ENCODE measurements around the gene PLSCR1. TPM values are rescaled to one million over a fixed set of nuclear protein-coding genes. Genes with fewer than 3 reads are reported as not detected.

PLSCR1 gene
- total RNA-seq, 1 experiment from 2014 or later = 52.7 TPM

DNA sequence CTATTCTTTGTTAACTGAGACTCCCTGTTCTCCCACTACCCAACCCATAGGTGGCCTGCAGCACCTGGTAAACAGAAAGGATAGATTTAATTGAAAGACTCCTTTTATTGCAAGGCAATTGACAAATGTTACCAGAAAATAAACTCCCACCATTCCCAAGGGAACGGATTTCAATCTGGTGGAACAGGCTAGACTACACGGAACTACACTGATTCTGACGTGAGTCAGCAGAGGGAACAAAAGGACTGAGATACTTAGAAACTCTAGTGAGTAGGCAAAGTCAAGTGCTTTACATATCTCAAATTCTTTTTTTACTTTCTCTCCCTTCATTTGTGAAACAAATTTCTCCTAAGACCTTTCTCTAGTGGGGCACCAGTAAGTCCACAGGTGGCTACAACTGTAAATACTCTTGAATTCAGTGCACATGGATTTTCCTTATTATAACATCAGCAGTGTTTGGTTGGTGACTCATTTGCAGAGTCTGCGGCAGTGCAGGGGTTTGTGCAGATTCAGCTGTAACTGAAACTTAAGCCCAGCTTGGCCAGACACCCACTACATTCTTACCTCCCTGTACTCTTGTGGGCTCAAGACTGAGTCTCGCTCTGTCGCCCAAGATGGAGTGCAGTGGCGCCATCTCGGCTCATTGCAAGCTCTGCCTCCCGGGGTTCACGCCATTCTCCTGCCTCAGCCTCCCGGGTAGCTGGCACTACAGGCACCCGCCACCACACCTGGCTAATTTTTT lies 40.8 kb downstream of the PLSCR1 start:
- POLR2A ChIA-PET = no interaction called here

DNA sequence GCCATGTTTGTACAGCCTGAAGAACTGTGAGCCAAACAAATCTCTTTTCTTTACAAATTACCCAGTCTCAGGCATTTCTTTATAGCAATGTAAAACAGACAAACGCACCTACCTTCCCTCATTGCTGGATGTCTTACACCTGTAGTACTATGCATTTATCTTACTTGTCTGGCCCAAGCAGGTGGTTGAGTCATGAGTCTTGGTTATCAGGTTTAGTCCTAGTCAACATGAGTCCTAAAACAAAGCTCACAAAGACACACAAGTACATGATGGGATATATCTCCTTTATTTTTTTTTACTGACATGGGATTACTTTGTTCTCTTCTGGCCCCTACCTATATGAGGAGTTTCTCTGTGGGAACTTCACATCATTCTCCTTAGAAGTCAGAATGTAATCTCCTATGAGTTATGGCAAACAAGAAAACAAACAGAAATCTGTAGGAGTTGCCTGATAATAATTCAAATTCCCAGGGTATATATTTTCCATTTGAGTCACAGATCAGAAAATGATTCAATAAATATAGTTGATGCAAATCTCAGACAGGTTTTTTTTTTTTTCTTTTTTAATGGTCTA lies 41.4 kb downstream of the PLSCR1 start:
- in situ Hi-C loops (cut with HindIII; ENCODE audit: low pct_unique_long_range_greater_than_20kb, low sequenced_read_pairs) (no loop called here), intact Hi-C loops (cut with micrococcal nuclease; ENCODE audit: unreplicated experiment) (no loop called here)
- DNase-seq (ENCODE audit: low read depth, low spot score) (no peak), ATAC-seq (peak; percentile 24)
- peak overlapping the region; percentile 37; the same call in 1 of the 2 replicates for H3K27ac ChIP-seq (ENCODE audit: low read length)
- TF ChIP-seq, protein P1, sequence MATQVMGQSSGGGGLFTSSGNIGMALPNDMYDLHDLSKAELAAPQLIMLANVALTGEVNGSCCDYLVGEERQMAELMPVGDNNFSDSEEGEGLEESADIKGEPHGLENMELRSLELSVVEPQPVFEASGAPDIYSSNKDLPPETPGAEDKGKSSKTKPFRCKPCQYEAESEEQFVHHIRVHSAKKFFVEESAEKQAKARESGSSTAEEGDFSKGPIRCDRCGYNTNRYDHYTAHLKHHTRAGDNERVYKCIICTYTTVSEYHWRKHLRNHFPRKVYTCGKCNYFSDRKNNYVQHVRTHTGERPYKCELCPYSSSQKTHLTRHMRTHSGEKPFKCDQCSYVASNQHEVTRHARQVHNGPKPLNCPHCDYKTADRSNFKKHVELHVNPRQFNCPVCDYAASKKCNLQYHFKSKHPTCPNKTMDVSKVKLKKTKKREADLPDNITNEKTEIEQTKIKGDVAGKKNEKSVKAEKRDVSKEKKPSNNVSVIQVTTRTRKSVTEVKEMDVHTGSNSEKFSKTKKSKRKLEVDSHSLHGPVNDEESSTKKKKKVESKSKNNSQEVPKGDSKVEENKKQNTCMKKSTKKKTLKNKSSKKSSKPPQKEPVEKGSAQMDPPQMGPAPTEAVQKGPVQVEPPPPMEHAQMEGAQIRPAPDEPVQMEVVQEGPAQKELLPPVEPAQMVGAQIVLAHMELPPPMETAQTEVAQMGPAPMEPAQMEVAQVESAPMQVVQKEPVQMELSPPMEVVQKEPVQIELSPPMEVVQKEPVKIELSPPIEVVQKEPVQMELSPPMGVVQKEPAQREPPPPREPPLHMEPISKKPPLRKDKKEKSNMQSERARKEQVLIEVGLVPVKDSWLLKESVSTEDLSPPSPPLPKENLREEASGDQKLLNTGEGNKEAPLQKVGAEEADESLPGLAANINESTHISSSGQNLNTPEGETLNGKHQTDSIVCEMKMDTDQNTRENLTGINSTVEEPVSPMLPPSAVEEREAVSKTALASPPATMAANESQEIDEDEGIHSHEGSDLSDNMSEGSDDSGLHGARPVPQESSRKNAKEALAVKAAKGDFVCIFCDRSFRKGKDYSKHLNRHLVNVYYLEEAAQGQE (IDR thresholded peaks at IDR 0.05; ENCODE audit: insufficient read depth in 1 of 2, low read depth in 2 of 2, low read length in 1 of 2) = no peak
- TF ChIP-seq TCF7L2 (IDR thresholded peaks at IDR 0.05; ENCODE audit: low read depth, low read length) (no peak), SIN3A (IDR thresholded peaks at IDR 0.05; ENCODE audit: borderline replicate concordance, insufficient read depth, low read depth, low read length) (no peak), POLR2AphosphoS5 (IDR thresholded peaks at IDR 0.05; ENCODE audit: low read depth, low read length) (no peak)
- TF ChIP-seq, protein P2, sequence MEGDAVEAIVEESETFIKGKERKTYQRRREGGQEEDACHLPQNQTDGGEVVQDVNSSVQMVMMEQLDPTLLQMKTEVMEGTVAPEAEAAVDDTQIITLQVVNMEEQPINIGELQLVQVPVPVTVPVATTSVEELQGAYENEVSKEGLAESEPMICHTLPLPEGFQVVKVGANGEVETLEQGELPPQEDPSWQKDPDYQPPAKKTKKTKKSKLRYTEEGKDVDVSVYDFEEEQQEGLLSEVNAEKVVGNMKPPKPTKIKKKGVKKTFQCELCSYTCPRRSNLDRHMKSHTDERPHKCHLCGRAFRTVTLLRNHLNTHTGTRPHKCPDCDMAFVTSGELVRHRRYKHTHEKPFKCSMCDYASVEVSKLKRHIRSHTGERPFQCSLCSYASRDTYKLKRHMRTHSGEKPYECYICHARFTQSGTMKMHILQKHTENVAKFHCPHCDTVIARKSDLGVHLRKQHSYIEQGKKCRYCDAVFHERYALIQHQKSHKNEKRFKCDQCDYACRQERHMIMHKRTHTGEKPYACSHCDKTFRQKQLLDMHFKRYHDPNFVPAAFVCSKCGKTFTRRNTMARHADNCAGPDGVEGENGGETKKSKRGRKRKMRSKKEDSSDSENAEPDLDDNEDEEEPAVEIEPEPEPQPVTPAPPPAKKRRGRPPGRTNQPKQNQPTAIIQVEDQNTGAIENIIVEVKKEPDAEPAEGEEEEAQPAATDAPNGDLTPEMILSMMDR (IDR thresholded peaks at IDR 0.05) = no peak
- CTCF ChIA-PET = no interaction called here
- H3K4me3 ChIP-seq (ENCODE audit: low read depth in 2 of 2, low read length in 2 of 2) = no peak overlapping the region
- H3K27me3 ChIP-seq (ENCODE audit: control insufficient read depth, insufficient read depth, low read length) = no peaks in the 10 kb centered on the region
- no TSS peak for BruUV-seq (replicated peaks)
- H3K9me3 ChIP-seq (ENCODE audit: control insufficient read depth, insufficient read depth, low read depth, low read length) = no peaks in the 10 kb centered on the region
- H3K4me1 ChIP-seq (ENCODE audit: control insufficient read depth, insufficient read depth, low read length) = peaks cover 7% of the 10 kb centered on the region; the same call in 1 of the 2 replicates
- no peaks in the 10 kb centered on the region for H3K36me3 ChIP-seq (ENCODE audit: control insufficient read depth, insufficient read depth, low read length)
- POLR2A ChIA-PET = no interaction called here

More for the DNA sequence above, 40.8 kb downstream of the PLSCR1 start:
- peak; percentile 38 for DNase-seq (ENCODE audit: low read depth, low spot score)
- no TSS peak for BruUV-seq (replicated peaks)
- TF ChIP-seq TCF7L2 (IDR thresholded peaks at IDR 0.05; ENCODE audit: low read depth, low read length) = no peak
- TF ChIP-seq, protein P1 (IDR thresholded peaks at IDR 0.05; ENCODE audit: insufficient read depth in 1 of 2, low read depth in 2 of 2, low read length in 1 of 2) = no peak
- no peak for TF ChIP-seq SIN3A (IDR thresholded peaks at IDR 0.05; ENCODE audit: borderline replicate concordance, insufficient read depth, low read depth, low read length)
- TF ChIP-seq, protein P2 (IDR thresholded peaks at IDR 0.05) = peak; percentile 14; the same call in 1 of the 2 replicates
- TF ChIP-seq POLR2AphosphoS5 (IDR thresholded peaks at IDR 0.05; ENCODE audit: low read depth, low read length) = no peak
- peak; percentile 89 for ATAC-seq
- CTCF ChIA-PET = no interaction called here
- no peaks in the 10 kb centered on the region for H3K9me3 ChIP-seq (ENCODE audit: control insufficient read depth, insufficient read depth, low read depth, low read length)
- in situ Hi-C loops (cut with HindIII; ENCODE audit: low pct_unique_long_range_greater_than_20kb, low sequenced_read_pairs) (no loop called here), intact Hi-C loops (cut with micrococcal nuclease; ENCODE audit: unreplicated experiment) (no loop called here)
- no peak overlapping the region for H3K4me3 ChIP-seq (ENCODE audit: low read depth in 2 of 2, low read length in 2 of 2)
- H3K4me1 ChIP-seq (ENCODE audit: control insufficient read depth, insufficient read depth, low read length) = peaks cover 7% of the 10 kb centered on the region; the same call in 1 of the 2 replicates
- no peaks in the 10 kb centered on the region for H3K36me3 ChIP-seq (ENCODE audit: control insufficient read depth, insufficient read depth, low read length)
- peak overlapping the region; percentile 37; the same call in 1 of the 2 replicates for H3K27ac ChIP-seq (ENCODE audit: low read length)
- H3K27me3 ChIP-seq (ENCODE audit: control insufficient read depth, insufficient read depth, low read length) = no peaks in the 10 kb centered on the region
